HG03159 (cell line): ENCODE measurements around the gene PCED1A.

Experiments used
- ATAC-seq: cut with Tn5 transposase; IDR thresholded peaks from one replicate; pipeline ENCODE4 v1.9.1; 2021; ENCODE audit warnings: mild to moderate bottlenecking, moderate library complexity; ENCODE audit not compliant: unreplicated experiment

Gene PCED1A

DNA sequence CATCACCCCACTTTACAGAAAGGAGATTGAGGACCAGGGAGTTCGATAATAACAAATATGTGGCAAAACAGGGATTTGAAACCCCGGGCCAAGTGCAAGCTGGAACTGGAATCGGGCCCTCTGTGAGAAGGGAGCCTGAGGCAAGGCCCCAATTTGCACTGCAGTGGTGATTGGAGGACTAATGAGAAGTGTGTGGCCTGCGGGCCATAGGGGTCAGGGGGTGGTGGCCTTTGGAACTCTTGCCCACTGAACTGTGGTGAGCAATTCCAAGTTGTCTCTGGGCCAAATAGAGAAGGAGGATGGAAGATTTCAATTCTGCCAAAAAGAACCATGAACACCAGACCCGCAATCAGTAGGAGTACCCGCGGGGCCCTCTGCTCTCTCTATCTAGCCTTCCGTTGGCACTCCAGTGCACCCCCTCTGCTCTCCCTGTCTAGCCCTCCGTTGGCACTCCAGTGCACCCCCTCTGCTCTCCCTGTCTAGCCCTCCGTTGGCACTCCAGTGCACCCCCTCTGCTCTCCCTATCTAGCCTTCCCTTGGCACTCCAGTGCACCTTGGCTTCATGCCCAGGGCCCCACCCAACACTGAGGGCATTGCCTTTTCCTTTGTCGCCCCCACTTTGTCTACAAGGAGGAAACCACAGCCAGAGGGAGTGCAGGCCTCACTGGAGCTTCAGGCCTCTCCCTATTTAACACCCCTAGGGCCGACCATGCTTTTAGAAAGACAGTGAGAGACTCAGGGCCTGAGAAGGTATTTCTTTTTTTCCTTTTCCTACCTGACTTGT, 26.8 kb upstream of the PCED1A start:
- no peak for ATAC-seq

DNA sequence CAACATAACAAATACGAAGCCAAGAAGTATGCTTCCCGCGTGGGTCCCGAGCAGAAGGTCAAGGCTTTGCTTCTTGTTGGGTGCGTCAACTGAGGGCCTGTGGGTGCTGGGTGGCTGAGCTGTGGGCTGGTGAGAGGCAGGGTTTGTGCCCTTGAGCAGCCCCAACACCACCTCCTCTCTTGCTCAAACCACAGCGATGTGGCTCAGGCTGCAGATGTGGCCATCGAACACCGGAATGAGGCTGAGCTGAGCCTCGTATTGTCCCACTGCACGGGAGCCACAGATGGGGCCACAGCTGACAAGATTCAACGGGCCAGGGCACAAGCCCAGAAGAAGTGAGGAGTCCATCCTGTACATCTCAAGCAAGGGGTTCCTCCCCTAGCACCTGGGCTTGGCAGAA, 25.8 kb upstream of the PCED1A start:
- ATAC-seq, result no peak

DNA sequence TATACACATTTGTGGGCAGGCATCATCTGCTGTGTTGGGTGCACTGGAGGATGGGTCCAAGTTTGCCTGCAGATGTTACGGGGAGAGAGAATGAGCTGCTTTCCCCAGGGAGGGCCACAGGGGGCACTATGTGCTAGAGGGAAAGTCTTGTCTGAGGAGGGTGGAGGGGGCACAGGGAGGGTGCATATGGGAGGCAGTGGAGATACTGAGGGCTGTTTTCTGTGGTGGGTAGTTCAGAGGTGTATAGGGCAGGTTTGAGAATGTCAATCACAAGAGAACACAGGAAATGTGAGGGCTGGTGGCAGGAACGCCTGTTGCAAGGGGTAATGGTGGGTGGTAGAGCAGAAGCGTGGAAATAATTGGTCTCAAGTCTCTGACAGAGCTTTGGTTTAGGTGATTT, 25.2 kb upstream of the PCED1A start:
- no peak for ATAC-seq

DNA sequence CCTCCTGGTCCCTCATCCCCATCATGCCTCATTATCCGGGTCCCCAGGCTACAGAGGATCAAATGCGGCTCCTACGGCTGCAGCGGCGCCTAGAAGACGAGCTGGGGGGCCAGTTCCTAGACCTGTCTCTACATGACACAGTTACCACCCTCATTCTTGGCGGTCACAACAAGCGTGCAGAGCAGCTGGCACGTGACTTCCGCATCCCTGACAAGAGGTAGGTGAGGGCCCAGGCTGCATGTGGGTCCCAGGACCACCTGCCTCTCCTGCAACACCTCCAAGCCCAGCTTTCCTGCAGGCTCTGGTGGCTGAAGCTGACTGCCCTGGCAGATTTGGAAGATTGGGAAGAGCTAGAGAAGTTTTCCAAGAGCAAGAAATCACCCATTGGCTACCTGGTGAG, 24.6 kb upstream of the PCED1A start:
- ATAC-seq, result no peak

DNA sequence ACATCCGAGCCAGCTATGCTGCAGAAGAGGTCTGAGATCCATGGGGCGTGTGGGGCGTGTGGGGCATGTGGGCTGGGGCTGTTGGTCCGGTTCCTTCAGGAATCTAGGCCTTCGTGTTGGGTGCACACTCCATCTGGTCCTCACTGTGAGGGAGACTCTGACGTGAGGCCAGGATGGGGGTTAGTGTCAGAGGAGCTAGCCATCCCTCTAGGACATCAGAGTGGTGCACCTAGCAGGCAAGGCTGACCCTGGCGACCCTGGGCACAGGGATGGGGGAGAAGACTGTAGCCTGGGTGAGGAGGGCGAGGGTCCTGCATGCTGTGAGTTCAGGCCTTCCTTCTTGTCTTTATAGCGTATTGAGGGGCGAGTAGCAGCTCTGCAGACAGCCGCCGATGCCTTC, 24.2 kb upstream of the PCED1A start:
- ATAC-seq, result no peak

DNA sequence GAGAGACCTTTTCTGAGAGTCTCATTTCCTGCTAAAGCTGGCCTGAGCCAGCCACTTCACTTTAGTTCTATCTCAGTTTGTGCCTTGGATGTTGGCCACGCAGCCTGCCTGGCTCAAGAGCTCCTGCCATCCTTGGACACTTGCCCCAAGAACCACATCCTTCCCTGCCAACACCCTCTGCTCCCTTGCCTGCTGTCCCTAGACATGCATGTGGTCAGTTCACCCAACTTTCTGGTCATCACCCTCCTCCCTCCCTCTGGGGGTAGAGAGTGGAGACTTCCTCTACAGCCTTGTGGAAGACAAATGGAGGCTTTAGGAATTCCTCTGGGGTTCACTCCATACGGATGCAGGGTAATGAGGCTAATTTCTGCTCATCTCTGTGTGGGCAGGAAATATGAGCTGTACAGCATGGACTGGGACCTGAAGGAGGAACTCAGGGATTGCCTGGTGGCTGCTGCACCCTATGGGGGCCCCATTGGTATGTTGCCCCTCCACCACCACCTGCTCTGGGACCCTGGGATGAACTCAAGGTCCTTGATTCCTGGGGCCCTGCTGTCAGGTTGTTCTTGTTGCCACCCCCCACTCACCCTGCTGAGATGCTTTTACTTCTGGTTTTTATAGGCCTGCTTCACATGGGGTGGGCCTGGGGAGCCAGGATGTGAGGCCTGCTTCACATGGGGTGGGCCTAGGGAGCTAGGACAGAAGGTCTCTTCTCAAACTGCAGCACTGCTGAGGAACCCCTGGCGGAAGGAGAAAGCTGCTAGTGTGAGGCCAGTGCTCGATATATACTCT, 19.1 kb upstream of the PCED1A start:
- no peak for ATAC-seq

DNA sequence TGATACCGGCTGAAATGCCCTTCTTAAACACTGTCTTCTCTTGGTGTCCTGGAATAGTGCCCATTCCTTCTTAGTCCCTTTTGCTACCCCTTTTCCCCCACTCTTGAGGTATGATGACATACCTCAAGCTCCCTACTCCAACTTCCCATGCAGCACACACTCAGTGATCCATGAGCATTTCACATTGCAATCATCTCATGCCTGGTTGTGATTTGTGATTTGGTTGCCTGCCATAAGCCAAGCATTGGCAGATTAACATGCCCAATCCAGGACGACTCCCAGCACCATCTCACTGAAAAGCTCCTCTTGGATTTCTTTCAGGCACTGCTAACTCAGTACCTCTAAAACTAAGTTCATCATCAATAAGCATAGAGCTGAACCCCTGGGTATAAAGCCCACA, 18.1 kb upstream of the PCED1A start:
- ATAC-seq, result no peak

DNA sequence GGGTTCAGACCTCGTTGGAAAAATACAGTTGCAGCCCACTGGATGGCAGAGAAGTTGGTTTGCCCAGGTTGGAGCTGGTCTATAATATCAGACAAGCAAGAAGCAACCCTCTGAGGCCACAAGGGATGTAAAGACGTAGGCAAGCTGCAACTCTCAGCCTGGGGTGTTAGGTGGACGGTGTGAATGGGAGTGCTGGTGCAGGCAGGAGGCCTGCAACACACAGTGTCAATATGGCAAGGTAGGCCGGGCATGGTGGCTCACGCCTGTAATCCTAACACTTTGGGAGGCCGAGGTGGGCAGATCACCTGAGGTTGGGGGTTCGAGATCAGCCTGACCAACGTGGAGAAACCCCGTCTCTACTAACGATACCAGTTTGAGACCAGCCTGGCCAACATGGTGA, 10.6 kb upstream of the PCED1A start:
- no peak for ATAC-seq

DNA sequence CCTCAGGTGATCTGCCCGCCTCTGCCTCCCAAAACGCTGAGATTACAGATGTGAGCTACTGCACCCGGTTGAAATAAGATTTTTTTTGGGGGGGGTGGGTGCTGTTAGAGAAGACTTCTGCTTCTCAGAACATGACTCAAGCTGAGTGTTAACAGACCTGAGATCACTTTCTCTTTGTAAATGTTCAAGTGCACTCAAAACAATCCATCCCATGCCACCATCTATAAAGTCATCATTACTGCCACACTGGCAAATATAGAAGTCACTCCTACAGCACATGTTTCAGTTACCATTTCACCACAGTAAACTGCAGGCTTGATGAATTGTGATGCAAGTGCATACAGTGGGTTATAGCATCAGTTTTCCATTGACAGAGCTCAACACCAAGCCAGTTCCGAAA, 9.1 kb upstream of the PCED1A start:
- ATAC-seq, result no peak

DNA sequence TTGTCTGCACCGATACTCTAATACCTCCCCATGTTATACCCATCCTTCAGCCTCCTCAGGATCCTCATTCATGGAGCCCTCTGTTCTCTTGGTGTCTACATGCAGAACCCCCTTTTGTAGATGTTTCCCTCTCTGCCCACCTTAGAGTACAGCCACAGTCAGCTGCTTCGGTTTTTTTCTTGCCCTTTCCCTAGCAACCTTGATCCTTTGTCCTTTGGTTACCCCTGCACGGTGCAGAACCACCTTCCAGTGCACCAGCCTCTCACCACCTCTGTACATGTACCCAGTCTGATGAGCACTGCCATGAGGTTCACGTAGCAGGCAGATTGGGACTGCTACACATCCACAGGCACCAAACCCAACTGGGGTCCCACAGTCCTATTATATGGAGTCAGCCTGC, 7.3 kb upstream of the PCED1A start:
- ATAC-seq, result no peak

DNA sequence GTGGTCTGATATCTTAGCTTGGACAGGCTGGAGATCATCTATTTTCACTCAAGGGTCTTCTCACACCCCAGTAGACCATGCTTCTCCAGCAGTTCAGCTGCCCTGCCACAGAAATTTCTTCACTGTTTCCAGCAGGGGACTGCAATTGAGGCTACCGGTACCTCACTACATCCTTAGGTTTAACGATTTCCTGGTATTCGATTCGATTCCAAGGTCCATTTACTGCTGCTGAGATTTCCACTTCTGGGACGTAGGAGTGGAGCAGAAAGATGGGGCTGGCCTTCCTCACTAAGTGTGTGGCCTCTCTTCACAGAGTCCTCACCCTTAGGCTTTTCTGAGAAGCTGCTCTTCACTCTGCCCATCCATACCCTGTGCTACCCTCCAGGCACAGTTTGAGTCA, 6.2 kb upstream of the PCED1A start:
- no peak for ATAC-seq

DNA sequence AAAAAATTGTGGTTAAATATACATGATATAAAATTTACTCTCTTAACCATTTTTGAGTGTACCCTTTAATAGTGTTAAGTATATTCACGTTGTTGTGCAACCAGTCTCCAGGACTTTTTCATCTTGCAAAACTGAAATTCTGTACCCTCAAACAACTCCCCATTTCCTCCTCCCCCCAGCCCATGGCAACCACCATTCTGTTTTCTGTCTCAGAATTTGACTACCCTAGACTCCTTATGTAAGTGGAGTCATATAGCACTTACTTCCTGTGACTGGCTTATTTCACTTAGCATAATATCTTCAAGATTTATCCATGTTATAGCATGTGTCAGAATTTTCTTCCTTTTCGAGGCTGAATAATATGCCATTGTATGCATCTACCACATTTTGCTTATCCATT, 5.2 kb upstream of the PCED1A start:
- ATAC-seq, result no peak

DNA sequence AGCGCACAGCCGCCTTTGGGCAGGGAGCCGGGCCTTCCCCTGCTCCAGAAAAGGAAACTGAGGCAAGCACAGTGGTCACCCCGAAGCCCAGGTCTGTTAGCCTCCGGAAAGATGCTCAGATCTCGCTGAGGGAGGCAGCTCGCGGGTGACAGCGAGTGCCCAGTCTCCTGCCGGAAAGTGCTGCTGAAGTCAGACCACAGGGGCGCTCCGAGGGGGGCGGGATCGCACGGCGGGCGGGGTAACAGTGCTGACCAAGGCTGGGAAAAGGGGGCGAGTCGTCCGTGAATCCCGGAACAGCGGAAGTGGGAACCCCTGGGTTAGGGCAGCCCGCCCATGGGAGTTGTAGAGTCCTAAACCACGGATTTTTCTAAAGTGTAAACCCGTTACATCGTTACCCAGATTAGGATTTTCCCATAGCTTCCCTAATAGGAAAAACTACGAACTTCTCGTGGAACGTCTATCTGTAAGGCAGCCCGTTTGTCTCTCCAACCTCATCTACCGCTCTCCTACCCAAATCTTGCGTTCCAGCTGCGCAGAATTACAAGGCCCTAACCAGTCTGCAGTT, 594 bp upstream of the PCED1A start:
- peak; percentile 36 for ATAC-seq

DNA sequence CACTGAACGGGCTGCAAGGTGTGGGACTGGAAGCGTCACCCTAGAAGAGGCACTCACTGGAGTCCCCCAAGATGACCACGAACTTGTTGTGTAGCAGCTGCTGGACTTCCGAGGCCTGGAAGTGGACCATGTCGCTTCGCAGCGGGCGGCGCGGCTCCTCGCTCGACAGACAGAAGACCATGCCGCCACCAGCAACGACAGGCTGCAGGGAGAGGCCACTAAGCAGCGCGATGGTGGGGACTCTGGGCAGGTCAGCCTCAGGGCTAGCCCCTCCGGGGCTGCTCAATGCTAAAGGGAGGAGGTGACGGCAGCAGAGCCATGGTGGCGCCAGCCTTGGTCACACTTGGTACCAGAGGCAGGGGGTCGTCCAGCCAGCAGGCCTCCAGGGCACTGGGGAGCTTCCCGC, 720 bp downstream of the PCED1A start:
- no peak for ATAC-seq

DNA sequence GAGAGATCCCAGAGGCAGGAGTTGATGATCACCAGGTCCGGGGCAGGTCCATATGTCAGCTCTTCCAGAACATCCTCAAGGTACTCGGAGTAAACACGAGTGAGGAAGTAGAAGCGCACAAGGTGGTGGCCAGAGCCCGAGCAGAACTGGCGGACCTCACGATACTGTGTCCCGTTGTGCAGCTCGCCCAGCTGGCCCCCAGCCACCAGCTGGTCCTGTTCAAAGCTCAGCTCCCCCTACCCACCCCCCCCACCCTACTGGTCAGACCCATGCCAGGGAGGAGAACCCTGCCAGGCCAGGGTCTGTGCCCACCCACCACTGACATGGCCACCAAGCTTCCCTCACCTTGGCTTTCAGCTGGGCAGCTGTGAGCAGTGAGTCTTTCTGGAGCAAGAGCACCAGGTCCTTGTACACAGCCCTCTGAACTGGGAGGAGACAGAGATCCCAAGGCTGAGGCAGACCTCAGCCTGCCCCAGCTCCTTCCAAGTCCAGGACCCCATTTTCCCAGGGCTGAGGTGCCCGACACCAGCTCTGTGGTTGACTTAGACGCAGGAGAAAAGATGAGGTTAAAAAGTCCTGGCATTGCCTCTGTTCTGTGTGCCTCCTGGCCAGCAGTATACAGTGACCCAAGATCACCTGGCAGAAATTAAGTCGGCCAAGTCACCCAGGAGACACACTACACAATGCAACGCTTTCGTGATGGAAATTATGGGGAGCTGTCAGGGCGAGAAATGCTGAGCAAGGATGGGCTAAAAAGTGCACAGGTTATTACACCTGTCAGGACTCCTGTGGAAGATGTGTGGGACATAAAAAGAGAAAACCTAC, 1.4 kb downstream of the PCED1A start:
- no peak for ATAC-seq

DNA sequence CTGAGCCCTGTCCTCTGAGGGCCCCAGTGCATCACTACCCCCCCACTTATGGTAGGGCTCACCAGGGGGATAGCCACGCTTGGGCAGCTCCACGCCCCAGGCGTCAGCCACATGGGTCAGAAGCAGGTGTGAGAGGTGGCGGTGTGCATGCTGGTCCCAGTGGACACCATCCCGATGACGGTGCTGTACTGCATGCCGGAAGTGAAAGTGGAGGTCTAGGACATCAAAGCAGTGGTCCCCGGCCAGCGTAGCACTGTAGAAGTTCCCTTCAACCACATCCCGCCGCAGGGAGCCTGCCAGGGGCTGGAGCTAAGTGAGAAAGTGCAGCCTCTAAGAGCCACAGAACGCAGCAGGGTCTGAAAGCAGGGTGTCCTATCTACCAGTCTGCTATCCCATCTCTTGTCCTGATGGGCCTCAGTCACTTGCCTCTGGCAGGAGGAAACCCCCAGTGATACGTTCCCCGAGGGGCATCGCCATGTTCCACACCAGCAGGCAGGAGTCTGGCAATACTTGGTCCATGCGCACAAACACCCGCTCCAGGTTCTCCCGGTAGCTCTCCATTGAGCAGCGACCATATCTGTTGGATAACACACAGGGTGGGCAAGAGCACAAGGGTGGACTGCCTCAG, 2.2 kb downstream of the PCED1A start:
- no peak for ATAC-seq

DNA sequence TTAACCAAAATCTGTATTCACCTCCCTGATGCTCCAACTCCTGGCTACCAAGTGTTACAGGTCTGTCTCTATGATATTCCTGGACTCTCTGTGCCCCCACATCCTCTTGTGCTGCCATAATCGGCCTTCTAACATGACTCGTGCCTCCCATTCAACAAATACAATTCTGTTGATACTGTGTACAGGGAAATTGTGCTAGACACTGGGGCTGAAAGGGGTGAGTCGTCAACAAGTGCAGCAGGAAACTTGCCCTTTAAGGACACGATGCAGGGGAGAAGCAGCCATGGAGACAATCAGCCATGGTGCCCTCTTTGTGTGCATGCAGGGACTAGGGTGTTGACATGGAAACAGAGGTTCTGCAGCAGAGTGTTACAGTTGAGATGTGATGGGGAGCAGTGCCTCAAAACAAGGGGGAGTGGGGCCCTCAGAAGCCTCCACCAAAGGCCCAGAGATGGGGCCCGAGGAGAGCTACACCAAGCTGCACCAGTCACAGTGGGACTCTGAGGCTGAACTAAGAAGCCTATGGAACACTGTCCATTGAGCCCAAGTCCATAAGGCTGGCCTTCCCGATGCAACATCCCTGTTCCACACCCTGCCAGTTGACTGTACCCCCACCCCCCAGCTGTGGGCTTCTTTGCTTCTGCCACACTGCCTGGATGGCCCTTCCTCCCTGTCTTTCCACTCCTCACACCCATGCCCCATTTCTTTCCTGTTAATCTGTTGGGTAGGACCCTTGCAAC, 3.1 kb downstream of the PCED1A start:
- ATAC-seq, result no peak

DNA sequence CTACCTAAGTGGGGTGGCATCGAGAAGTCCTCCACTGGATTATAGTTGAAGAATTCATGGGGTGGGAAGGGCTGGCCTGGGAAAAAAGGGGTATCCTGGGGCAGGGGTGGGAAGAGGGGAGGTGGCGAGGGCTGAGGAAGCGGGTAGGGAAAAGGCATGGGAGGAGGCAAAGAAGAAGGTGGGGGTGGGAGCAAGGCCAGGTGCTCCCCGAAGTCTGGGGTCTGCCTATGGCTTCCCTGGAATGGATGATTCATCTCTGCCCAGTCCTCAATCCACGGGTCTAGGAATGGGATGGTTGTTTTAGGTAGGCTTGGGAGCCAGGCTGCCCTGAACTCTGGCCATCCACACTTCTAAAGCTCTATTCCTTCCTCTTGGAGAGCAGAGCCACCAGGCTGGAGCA, 4.4 kb downstream of the PCED1A start:
- no peak for ATAC-seq

DNA sequence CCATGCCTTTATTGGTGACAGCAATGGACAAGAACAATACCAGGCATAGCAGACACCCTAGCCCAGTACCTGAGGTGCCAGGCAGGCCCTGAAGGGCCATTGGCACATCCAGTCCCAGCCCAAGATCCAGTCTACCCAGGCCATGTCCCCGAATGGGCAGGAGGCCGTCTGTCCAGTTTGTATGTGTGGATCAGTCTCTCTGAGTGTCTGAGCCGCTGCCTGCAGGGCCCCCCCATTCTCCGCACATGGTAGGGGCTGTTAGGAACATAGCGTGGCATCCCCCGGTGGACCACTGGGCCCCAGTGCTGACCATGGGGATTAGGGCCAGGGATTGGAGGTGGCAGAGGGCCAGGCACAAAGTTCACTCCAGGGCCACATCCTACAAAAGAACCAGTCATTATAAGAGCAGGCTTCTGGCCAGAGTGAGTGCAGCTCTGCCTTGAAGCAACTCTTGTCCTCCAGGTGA, 5.1 kb downstream of the PCED1A start:
- no peak for ATAC-seq
